Stimulated activated CD8-positive, alpha-beta memory T cell treated with anti-CD3 and anti-CD28 coated beads, Interleukin-15, amount 100 ng/mL, for 24 hours (primary cell): Measurements from ENCODE around the gene NMNAT1.
"Not testable (repeated sequence)": the region's sequence is repeated elsewhere in the genome, so short reads cannot be mapped to it uniquely, and the experiment has no call there.

ENCODE experiments used
- DNase-seq: peaks from one replicate; pipeline ENCODE4 v3.0.0-alpha.2; 2020; ENCODE audit warnings: low read depth

Gene NMNAT1

GRCh38 chr1:10020086-10020485 is 76.8 kb downstream of the NMNAT1 start:
- DNase-seq, result no peak

GRCh38 chr1:10020678-10021077 is 77.4 kb downstream of the NMNAT1 start:
- not testable (repeated sequence) for DNase-seq

- DNase-seq, result not testable (repeated sequence)
Observed at GRCh38 chr1:10021992-10022391, 78.7 kb downstream of the NMNAT1 start.

- DNase-seq, result no peak
Observed at GRCh38 chr1:10022656-10023055, 79.4 kb downstream of the NMNAT1 start.

- DNase-seq, result no peak
Observed at GRCh38 chr1:10025354-10025753, 82.1 kb downstream of the NMNAT1 start.

GRCh38 chr1:10027027-10027426 is 83.8 kb downstream of the NMNAT1 start:
- DNase-seq, result no peak

GRCh38 chr1:10028956-10029500 is 85.8 kb downstream of the NMNAT1 start:
- not testable (repeated sequence) for DNase-seq

GRCh38 chr1:10031461-10031860 is 88.2 kb downstream of the NMNAT1 start:
- no peak for DNase-seq

- peak; percentile 95 for DNase-seq
Observed at GRCh38 chr1:10032590-10033358, 89.5 kb downstream of the NMNAT1 start, which contains the start of gene UBE4B. Gene UBE4B, plus strand, starts transcription at chr1:10032958. Its CDS starts 713 bp downstream, at chr1:10033671.

GRCh38 chr1:10033359-10033845 is 90.1 kb downstream of the NMNAT1 start:
- DNase-seq, result no peak
